Kidney epithelial cell (primary cell): ENCODE results near the gene C1orf226. TPM values are rescaled to one million over a fixed set of nuclear protein-coding genes. Genes with fewer than 3 reads are reported as not detected.

Source experiments
- DNase-seq: peaks from one replicate; pipeline ENCODE4 v3.0.0-alpha.2; 2010; ENCODE audit warnings: low read depth
- H3K27me3 ChIP-seq: 2 replicates; pipeline ENCODE4 v1.6.0; 2011; ENCODE audit warnings: low read length; ENCODE audit not compliant: control insufficient read depth, insufficient read depth
- H3K36me3 ChIP-seq: 2 replicates; pipeline ENCODE4 v1.5.1; 2011; ENCODE audit warnings: low read length; ENCODE audit not compliant: control insufficient read depth, insufficient read depth
- H3K4me3 ChIP-seq: 2 replicates; pipeline ENCODE4 v1.5.1; 2011; ENCODE audit warnings: low read depth, mild to moderate bottlenecking, control low read depth, low read length
- CTCF ChIP-seq: IDR thresholded peaks from 2 replicates; pipeline ENCODE4 v1.5.1; 2011; ENCODE audit warnings: mild to moderate bottlenecking, moderate library complexity, low read length, control low read depth, inconsistent platforms; ENCODE audit not compliant: insufficient read depth, poor library complexity, severe bottlenecking
- total RNA-seq: library from RNA; depleted of rRNA; stranded (reverse); fragments of >200 nt; gene quantifications from 2 replicates; pipeline ENCODE4 v1.2.3, GENCODE V29; 2015

C1orf226 gene
- total RNA-seq, 1 donor from 2014 or later, result 3.7 TPM

GRCh38 chr1:162367073-162367472 is 14.5 kb upstream of the C1orf226 start:
- Histone ChIP-seq H3K36me3 (no peaks in the 10 kb centered on the region), H3K27me3 (no peaks in the 10 kb centered on the region), H3K4me3 (no peak overlapping the region)
- no peak for DNase-seq
- no peak for TF ChIP-seq CTCF

GRCh38 chr1:162367772-162368171 is 13.8 kb upstream of the C1orf226 start:
- Histone ChIP-seq H3K36me3 (no peaks in the 10 kb centered on the region), H3K4me3 (no peak overlapping the region), H3K27me3 (no peaks in the 10 kb centered on the region)
- DNase-seq, result no peak
- TF ChIP-seq CTCF, result no peak

- DNase-seq, result no peak
- Histone ChIP-seq H3K4me3 (no peak overlapping the region), H3K36me3 (no peaks in the 10 kb centered on the region), H3K27me3 (no peaks in the 10 kb centered on the region)
- no peak for TF ChIP-seq CTCF
Measured at GRCh38 chr1:162368451-162368850, 13.1 kb upstream of the C1orf226 start.

GRCh38 chr1:162369571-162369970 is 12.0 kb upstream of the C1orf226 start:
- Histone ChIP-seq H3K27me3 (no peaks in the 10 kb centered on the region), H3K36me3 (no peaks in the 10 kb centered on the region), H3K4me3 (no peak overlapping the region)
- no peak for DNase-seq
- no peak for TF ChIP-seq CTCF

- DNase-seq, result no peak
- Histone ChIP-seq H3K27me3 (no peaks in the 10 kb centered on the region), H3K4me3 (no peak overlapping the region), H3K36me3 (no peaks in the 10 kb centered on the region)
- TF ChIP-seq CTCF, result no peak
Measured at GRCh38 chr1:162370161-162370560, 11.4 kb upstream of the C1orf226 start.

- Histone ChIP-seq H3K27me3 (no peaks in the 10 kb centered on the region), H3K4me3 (no peak overlapping the region), H3K36me3 (no peaks in the 10 kb centered on the region)
- no peak for DNase-seq
- no peak for TF ChIP-seq CTCF
Measured at GRCh38 chr1:162370721-162371120, 10.8 kb upstream of the C1orf226 start.
